ENCODE results near the gene BCAS3. TPM values are rescaled to one million over a fixed set of nuclear protein-coding genes. Genes with fewer than 3 reads are reported as not detected.

The BCAS3 gene
- total RNA-seq, 2 experiments from 2014 or later: 6.8 to 7.1 TPM

GRCh38 chr17:61401389-61402072, 723.9 kb downstream of the BCAS3 start:
- no peaks in the 10 kb centered on the region for H3K36me3 Mint-ChIP-seq
- H3K4me3 Mint-ChIP-seq: peak overlapping the region; percentile 20
- CTCF ChIA-PET: interaction anchor here (2.1 kb wide), 1 partner anchor 11 kb away, joined by 10 read pairs; no protein-coding TSS in a partner anchor

GRCh38 chr17:61402073-61402541, 724.5 kb downstream of the BCAS3 start:
- POLR2A ChIA-PET: no interaction called here
- H3K4me3 Mint-ChIP-seq: no peak overlapping the region
- no peaks in the 10 kb centered on the region for H3K9me3 Mint-ChIP-seq
- H3K27ac Mint-ChIP-seq: no peak overlapping the region
- CTCF ChIA-PET: interaction anchor here (2.1 kb wide), 1 partner anchor 10 kb away, joined by 10 read pairs; no protein-coding TSS in a partner anchor
- peaks cover 41% of the 10 kb centered on the region for H3K4me1 Mint-ChIP-seq (ENCODE audit: low read depth)
- DNase-seq: no peak
- intact Hi-C loops (cut with micrococcal nuclease): loop anchor here (2.0 kb wide), 1 partner anchor 53 kb away; no protein-coding TSS in a partner anchor
- H3K27me3 Mint-ChIP-seq: peaks cover 60% of the 10 kb centered on the region
- H3K36me3 Mint-ChIP-seq: no peaks in the 10 kb centered on the region

More at GRCh38 chr17:61401389-61402072, 723.9 kb downstream of the BCAS3 start:
- intact Hi-C loops (cut with micrococcal nuclease): loop anchor here (2.0 kb wide), 1 partner anchor 53 kb away; no protein-coding TSS in a partner anchor
- no peak for DNase-seq
- POLR2A ChIA-PET: no interaction called here
- peaks cover 55% of the 10 kb centered on the region for H3K27me3 Mint-ChIP-seq
- H3K9me3 Mint-ChIP-seq: no peaks in the 10 kb centered on the region
- H3K27ac Mint-ChIP-seq: no peak overlapping the region
- H3K4me1 Mint-ChIP-seq (ENCODE audit: low read depth): peaks cover 41% of the 10 kb centered on the region

- intact Hi-C loops (cut with micrococcal nuclease): loop anchor here (2.0 kb wide), 1 partner anchor 52 kb away; no protein-coding TSS in a partner anchor
- no peaks in the 10 kb centered on the region for H3K36me3 Mint-ChIP-seq
- H3K27me3 Mint-ChIP-seq: peaks cover 64% of the 10 kb centered on the region
- CTCF ChIA-PET: interaction anchor here (1.2 to 2.1 kb wide), 2 partner anchors 9 kb away, joined by 3 to 10 read pairs; no protein-coding TSS in a partner anchor
- no peak overlapping the region for H3K27ac Mint-ChIP-seq
- peak; percentile 36 for DNase-seq
- H3K4me3 Mint-ChIP-seq: peak overlapping the region; percentile 46
- H3K4me1 Mint-ChIP-seq (ENCODE audit: low read depth): peaks cover 35% of the 10 kb centered on the region
- H3K9me3 Mint-ChIP-seq: no peaks in the 10 kb centered on the region
- POLR2A ChIA-PET: interaction anchor here (0.8 kb wide), 1 partner anchor 52 kb away, joined by 3 read pairs; no protein-coding TSS in a partner anchor
These were observed 725.5 kb downstream of the BCAS3 start for GRCh38 chr17:61402978-61403800.

- CTCF ChIA-PET: interaction anchor here (1.2 kb wide), 1 partner anchor 8 kb away, joined by 3 read pairs; no protein-coding TSS in a partner anchor
These were observed 726.4 kb downstream of the BCAS3 start for GRCh38 chr17:61403801-61404662.

GRCh38 chr17:61404663-61404912, 726.9 kb downstream of the BCAS3 start:
- Mint-ChIP-seq H3K9me3 (no peaks in the 10 kb centered on the region), H3K4me1 (ENCODE audit: low read depth) (peaks cover 36% of the 10 kb centered on the region), H3K36me3 (no peaks in the 10 kb centered on the region), H3K27me3 (peaks cover 64% of the 10 kb centered on the region), H3K27ac (no peak overlapping the region), H3K4me3 (no peak overlapping the region)
- POLR2A ChIA-PET: no interaction called here
- no peak for DNase-seq
- intact Hi-C loops (cut with micrococcal nuclease): no loop called here
- CTCF ChIA-PET: interaction anchor here (1.2 kb wide), 1 partner anchor 8 kb away, joined by 3 read pairs; no protein-coding TSS in a partner anchor

More at GRCh38 chr17:61403801-61404662, 726.4 kb downstream of the BCAS3 start:
- no peak for DNase-seq
- peaks cover 65% of the 10 kb centered on the region for H3K27me3 Mint-ChIP-seq
- intact Hi-C loops (cut with micrococcal nuclease): loop anchor here (2.0 kb wide), 1 partner anchor 51 kb away; no protein-coding TSS in a partner anchor
- peaks cover 36% of the 10 kb centered on the region for H3K4me1 Mint-ChIP-seq (ENCODE audit: low read depth)
- H3K9me3 Mint-ChIP-seq: no peaks in the 10 kb centered on the region
- no peak overlapping the region for H3K27ac Mint-ChIP-seq
- no peaks in the 10 kb centered on the region for H3K36me3 Mint-ChIP-seq
- POLR2A ChIA-PET: interaction anchor here (0.8 kb wide), 1 partner anchor 52 kb away, joined by 3 read pairs; no protein-coding TSS in a partner anchor
- H3K4me3 Mint-ChIP-seq: peak overlapping the region; percentile 41

- POLR2A ChIA-PET: no interaction called here
- CTCF ChIA-PET: interaction anchor here (1.2 kb wide), 1 partner anchor 7 kb away, joined by 3 read pairs; no protein-coding TSS in a partner anchor
- intact Hi-C loops (cut with micrococcal nuclease): loop anchor here (5.0 kb wide), 1 partner anchor 683 kb away; no protein-coding TSS in a partner anchor
- H3K36me3 Mint-ChIP-seq: no peaks in the 10 kb centered on the region
- no peak for DNase-seq
- peaks cover 39% of the 10 kb centered on the region for H3K4me1 Mint-ChIP-seq (ENCODE audit: low read depth)
- H3K27ac Mint-ChIP-seq: no peak overlapping the region
- no peak overlapping the region for H3K4me3 Mint-ChIP-seq
- H3K9me3 Mint-ChIP-seq: no peaks in the 10 kb centered on the region
- peaks cover 67% of the 10 kb centered on the region for H3K27me3 Mint-ChIP-seq
These were observed 727.4 kb downstream of the BCAS3 start for GRCh38 chr17:61404913-61405685.

- H3K9me3 Mint-ChIP-seq: no peaks in the 10 kb centered on the region
- H3K4me1 Mint-ChIP-seq (ENCODE audit: low read depth): peaks cover 43% of the 10 kb centered on the region
- H3K27me3 Mint-ChIP-seq: peaks cover 69% of the 10 kb centered on the region
- POLR2A ChIA-PET: no interaction called here
- H3K36me3 Mint-ChIP-seq: no peaks in the 10 kb centered on the region
- DNase-seq: no peak
- CTCF ChIA-PET: no interaction called here
- intact Hi-C loops (cut with micrococcal nuclease): loop anchor here (5.0 kb wide), 1 partner anchor 684 kb away; no protein-coding TSS in a partner anchor
- H3K27ac Mint-ChIP-seq: no peak overlapping the region
- H3K4me3 Mint-ChIP-seq: no peak overlapping the region
These were observed 728.3 kb downstream of the BCAS3 start for GRCh38 chr17:61405686-61406536.

- POLR2A ChIA-PET: no interaction called here
- CTCF ChIA-PET: no interaction called here
- Mint-ChIP-seq H3K9me3 (no peaks in the 10 kb centered on the region), H3K4me3 (no peak overlapping the region), H3K36me3 (no peaks in the 10 kb centered on the region), H3K4me1 (ENCODE audit: low read depth) (peaks cover 40% of the 10 kb centered on the region), H3K27ac (no peak overlapping the region), H3K27me3 (peaks cover 64% of the 10 kb centered on the region)
- intact Hi-C loops (cut with micrococcal nuclease): loop anchor here (5.0 kb wide), 1 partner anchor 684 kb away; no protein-coding TSS in a partner anchor
- DNase-seq: no peak
These were observed 728.8 kb downstream of the BCAS3 start for GRCh38 chr17:61406537-61406845.

GRCh38 chr17:61406971-61407911, 729.6 kb downstream of the BCAS3 start:
- H3K27me3 Mint-ChIP-seq: peaks cover 60% of the 10 kb centered on the region
- H3K4me3 Mint-ChIP-seq: no peak overlapping the region
- intact Hi-C loops (cut with micrococcal nuclease): loop anchor here (5.0 kb wide), 1 partner anchor 685 kb away; no protein-coding TSS in a partner anchor
- ChIA-PET POLR2A (no interaction called here), CTCF (interaction anchor here (0.9 kb wide), 1 partner anchor 436 kb away, joined by 4 read pairs; no protein-coding TSS in a partner anchor)
- H3K9me3 Mint-ChIP-seq: no peaks in the 10 kb centered on the region
- H3K4me1 Mint-ChIP-seq (ENCODE audit: low read depth): peaks cover 40% of the 10 kb centered on the region
- DNase-seq: peak; percentile 8
- H3K36me3 Mint-ChIP-seq: no peaks in the 10 kb centered on the region
- no peak overlapping the region for H3K27ac Mint-ChIP-seq
